NCI-H1092 (cell line): ENCODE results near the gene KSR1.
"Not testable (repeated sequence)": the region's sequence is repeated elsewhere in the genome, so short reads cannot be mapped to it uniquely, and the experiment has no call there.

Source experiments
- DNase-seq: peaks from one replicate; lab custom pipeline; 2025; lab: John Stamatoyannopoulos, UW

KSR1 gene

DNA sequence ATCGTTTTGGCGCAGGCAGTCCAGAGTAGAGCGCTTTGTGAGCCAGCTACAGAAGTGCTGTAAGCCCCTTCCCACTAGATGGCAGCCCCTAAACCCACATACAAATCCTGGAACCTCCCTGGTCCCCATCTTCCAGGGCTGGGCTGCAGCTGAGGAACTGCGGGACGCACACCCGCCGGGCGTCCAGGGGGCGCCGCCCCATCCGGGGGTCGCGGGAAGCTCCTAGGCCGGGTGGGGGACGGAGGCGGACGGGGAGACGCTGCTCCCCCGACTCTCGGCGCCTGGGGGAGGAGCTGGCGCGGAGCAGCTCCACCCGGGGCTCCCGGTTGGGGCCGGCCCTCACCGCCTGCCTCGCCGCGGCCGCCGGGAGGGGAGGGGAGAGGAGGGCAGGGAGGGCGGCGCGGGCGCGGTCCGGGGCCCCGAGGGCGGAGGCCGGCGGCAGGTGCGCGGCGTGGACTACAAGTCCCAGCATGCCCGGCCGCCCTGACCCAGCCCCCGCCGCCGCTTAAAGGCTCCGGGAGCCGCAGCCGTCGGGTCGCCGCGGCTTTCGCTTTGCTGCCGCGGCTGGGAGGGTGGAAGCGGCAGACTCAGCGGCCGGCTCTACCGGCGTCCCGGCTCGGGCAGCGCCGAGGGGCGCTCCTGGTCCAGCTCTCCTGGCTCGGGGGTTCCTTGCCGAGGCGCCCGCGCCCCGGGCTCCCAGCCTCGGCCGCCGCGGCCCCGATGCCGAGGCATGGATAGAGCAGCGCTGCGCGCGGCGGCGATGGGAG is at the start of gene KSR1:
TSS of gene KSR1 (plus strand) at position 535 of the 767 bp plus-strand sequence. CDS start at position 731, 196 bp downstream.
- DNase-seq, result peak; percentile 66

- DNase-seq, result no peak
Observed at GRCh38 chr17:27407916-27408864, 48.1 kb upstream of the KSR1 start.

- DNase-seq, result no peak
Observed at GRCh38 chr17:27408891-27409290, 47.4 kb upstream of the KSR1 start.

- DNase-seq, result not testable (repeated sequence)
Observed at GRCh38 chr17:27412158-27412557, 44.1 kb upstream of the KSR1 start.

GRCh38 chr17:27413315-27413714 is 42.9 kb upstream of the KSR1 start:
- no peak for DNase-seq

DNA sequence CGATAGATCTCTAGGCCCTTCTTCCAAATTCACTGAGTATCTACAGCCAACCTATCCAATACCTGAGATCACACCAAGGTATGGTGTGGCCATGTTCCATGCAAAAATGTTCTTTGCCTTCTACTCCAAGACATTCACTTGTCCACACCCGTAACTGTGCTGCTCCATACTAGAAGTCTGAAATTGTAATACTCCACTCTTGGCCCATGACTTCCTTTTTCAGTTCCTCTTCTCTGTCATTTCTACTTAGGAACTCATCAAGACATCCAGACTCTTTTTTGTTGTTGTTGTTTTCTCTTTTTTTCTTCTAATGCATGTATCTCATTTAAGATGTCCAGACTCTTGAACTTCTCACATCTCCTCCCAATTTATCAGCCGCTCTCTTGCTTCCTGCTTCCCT is 42.5 kb upstream of the KSR1 start:
- no peak for DNase-seq

DNA sequence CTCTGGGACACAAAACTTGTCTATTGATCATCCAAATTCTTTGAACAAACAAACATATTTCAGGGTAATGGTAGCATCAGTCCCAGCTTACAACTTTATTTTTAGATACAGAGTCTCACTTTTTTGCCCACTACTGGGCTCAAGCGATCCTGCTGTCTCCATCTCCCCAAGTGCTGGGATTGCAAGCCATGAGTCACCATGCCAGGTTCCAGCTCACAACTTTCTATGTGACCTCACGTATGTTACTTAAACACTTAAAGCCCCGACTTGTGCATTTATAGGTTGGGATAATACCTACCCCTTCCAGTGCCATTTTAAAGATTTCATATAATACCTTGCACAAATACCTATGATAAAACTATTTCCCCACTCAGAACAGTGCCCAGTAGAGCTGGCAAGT is 42.0 kb upstream of the KSR1 start:
- DNase-seq, result no peak

DNA sequence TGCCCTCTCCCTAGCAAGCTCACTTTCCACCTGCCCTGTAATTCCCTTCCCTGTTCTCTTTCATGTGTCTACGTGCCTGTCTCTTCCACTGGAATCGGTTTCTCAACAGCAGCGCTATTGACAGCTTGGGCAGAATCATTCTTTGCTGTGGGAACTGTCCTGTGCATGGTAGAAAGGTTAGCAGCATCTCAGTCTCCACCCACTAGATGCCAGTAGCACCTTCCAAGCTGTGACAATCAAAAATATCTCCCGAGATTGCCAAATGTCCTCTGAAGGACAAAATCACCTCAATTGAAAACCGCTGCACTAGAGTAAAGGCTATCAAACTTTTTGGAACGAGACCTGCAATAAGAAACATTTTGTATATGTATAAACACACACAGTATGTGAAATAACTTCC is 41.6 kb upstream of the KSR1 start:
- no peak for DNase-seq

GRCh38 chr17:27415120-27415795 is 41.0 kb upstream of the KSR1 start:
- no peak for DNase-seq

DNA sequence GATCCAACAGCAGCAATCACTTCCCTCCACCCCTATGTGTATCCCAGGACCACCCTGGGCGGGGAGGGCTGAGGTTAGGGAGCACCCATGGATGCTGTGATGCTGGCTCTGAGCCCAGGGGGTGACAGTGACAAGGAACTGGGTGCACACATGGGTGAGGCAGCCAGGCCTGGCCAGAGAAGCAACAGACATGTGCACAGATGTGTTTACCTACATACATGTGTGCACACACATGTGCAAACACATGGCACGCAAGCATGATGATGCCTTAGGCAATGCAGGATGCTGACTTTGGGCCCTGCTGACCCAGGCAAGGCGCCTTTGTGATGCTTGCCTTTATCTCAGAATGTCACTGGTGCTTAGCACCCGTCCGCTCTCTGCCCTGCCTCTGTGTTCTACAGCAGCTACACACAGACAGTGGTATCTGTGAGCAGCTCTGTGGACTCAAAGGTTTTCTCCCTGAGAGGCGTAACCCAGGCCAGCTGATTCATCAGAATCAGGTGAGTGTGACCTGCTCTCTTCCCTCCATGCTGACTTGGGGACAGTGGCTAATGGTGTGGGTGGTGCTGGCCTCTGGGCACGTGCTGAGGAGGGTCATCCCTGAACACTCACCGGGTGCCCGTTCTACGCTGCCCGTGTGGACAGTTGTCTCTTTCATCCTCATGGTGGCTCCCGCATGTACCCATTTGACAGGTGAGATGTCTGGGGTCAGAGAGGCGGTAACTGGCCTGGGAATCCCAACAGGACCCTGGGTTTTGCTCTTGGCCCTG is 38.5 kb upstream of the KSR1 start:
- no peak for DNase-seq

- DNase-seq, result no peak
Observed at GRCh38 chr17:27418366-27418615, 38.0 kb upstream of the KSR1 start.

GRCh38 chr17:27419156-27419555 is 37.1 kb upstream of the KSR1 start:
- no peak for DNase-seq

GRCh38 chr17:27420211-27420950 is 35.9 kb upstream of the KSR1 start:
- no peak for DNase-seq

DNA sequence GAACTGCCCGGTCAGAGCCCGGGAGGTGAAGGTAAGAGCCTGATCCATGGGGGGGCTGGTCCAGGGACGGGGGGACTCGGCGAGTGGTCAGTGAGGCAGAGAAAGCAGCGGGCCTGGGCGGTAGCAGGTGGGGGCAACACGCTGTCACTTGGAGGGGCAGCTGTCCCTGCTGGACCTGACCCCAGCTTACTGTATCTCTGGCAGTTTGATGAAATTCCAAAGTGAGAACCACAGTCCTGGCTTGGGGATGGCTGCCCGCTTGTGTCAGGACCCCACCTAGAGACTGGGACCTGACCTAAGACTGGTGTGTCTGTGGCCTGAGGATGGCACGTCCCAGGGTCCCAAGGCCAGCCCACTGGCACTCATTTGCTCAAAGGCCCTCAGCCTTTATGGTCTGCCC is 35.1 kb upstream of the KSR1 start:
- no peak for DNase-seq

GRCh38 chr17:27421626-27422025 is 34.6 kb upstream of the KSR1 start:
- not testable (repeated sequence) for DNase-seq

GRCh38 chr17:27422601-27423000 is 33.6 kb upstream of the KSR1 start:
- DNase-seq, result no peak

DNA sequence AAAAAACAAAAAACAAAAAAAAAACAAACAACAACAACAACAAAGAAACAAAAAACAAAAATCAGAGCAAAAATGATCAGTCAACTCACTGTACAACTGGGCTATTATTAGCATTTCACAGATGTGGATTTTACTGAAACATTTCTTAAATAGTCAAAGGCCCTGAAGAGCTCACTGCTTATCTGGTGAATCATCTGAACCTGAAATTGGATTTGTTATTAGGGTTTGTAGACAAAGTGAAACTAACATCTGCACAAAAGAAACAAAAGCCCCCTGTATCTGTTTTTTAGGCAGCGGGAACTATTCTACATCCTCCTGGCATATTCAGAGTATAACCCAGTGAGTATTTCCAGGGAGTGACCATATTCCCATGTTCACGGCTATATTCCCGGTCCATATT is 32.6 kb upstream of the KSR1 start:
- no peak for DNase-seq

- DNase-seq, result no peak
Observed at GRCh38 chr17:27424516-27424915, 31.7 kb upstream of the KSR1 start.

- no peak for DNase-seq
Observed at GRCh38 chr17:27424941-27425340, 31.3 kb upstream of the KSR1 start.

GRCh38 chr17:27425571-27425970 is 30.7 kb upstream of the KSR1 start:
- DNase-seq, result not testable (repeated sequence)

DNA sequence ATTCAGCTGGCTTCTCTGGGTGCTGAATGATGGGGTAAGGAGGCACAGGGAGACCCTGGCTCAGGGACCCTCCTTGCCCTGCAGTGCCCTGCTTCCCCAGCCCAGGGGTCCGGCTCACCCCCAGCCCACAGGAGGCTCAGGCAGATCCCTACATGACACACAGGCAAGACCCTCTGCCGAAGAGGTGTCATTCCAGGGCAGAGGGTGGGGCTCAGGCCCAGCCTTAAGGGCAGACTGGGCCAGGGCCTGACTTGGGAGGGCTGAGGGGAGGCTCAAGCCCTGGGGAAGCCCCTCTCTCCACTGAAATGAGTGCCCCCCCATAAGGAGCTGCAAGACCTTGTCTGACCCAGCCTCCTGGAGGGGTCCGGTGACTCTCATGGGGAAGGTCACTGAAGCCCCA is 30.3 kb upstream of the KSR1 start:
- DNase-seq, result no peak
